Measurements from ENCODE around the gene PAFAH1B1.
"Not testable (repeated sequence)": the region's sequence is repeated elsewhere in the genome, so short reads cannot be mapped to it uniquely, and the experiment has no call there.

PAFAH1B1 gene

DNA sequence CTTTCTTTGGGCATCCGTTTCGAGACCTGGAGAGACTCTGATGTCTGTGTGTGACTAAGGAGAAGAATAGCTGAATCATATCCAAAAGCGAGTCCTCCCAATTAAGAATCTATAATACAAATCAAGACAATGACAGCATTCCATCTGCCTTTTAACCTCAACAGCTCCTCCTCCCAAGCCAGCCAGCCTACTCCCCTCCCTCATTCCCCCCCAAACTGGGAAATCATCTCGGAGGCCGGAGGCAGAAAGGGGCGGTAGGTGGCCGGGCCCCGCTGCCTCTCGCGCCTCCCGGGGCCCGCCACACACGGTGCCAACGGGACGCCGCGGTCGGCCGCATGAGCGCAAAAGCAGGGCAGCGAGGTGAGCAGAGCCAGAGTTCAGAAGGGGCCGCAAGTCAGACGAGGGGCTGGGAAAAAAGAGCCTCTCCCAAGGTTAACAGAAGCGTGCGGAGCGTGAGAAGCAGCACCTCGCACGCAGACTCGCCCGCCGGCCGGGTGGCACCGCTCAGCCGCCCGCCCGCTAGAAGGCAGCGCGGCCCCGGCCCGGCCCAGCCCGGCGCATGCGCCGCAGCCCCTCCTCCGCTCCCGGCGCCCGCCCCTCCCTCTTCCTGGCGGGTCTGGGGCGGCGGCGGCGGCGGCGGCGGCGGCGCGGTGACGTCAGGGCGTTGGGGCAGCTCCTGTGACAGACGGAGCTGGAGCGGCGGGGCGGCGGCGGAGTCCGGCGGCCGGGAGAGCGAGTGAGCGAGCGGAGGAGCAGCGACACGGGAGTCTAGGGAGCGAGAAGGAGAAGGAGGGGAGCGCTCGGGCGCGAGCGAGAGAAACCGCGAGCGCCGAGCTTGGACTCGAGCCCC lies at the start of gene PAFAH1B1:
PAFAH1B1 (plus strand) TSS at position 684 of the 850 bp plus-strand sequence. CDS start 44,635 bp downstream, outside the sequence.
- H3K36me3 ChIP-seq (replicated peaks) = peaks cover 2% of the 10 kb centered on the region

DNA sequence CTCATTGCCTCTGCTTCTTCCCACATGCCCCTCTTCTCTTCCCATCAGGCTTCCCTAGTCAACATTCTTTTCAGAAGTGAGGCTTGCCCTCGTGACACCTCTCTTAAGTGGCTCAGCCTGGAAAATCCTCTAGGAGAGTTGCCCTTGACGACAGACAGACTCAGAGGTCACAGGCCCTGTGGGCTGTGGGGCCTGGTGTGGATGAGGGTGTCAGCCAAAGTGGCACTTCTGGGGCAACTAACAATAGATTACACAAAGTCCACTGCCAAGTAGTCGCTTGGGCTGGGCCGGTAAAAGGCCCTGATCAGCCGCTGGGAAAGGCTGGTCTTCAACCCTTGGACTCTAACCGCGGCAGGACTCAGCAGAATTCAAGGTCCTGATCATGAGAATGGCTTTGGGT lies 48.1 kb upstream of the PAFAH1B1 start:
- TF ChIP-seq, protein P1, sequence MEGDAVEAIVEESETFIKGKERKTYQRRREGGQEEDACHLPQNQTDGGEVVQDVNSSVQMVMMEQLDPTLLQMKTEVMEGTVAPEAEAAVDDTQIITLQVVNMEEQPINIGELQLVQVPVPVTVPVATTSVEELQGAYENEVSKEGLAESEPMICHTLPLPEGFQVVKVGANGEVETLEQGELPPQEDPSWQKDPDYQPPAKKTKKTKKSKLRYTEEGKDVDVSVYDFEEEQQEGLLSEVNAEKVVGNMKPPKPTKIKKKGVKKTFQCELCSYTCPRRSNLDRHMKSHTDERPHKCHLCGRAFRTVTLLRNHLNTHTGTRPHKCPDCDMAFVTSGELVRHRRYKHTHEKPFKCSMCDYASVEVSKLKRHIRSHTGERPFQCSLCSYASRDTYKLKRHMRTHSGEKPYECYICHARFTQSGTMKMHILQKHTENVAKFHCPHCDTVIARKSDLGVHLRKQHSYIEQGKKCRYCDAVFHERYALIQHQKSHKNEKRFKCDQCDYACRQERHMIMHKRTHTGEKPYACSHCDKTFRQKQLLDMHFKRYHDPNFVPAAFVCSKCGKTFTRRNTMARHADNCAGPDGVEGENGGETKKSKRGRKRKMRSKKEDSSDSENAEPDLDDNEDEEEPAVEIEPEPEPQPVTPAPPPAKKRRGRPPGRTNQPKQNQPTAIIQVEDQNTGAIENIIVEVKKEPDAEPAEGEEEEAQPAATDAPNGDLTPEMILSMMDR (IDR thresholded peaks at IDR 0.05; ENCODE audit: low read depth, low read length, missing control alignments) = no peak
- in situ Hi-C loops (cut with HindIII; ENCODE audit: low pct_ligation_motif_present, low sequenced_read_pairs) = no loop called here
- Histone ChIP-seq H3K4me3 (ENCODE audit: low read depth, low read length) (no peak overlapping the region), H3K27ac (no peak overlapping the region), H3K36me3 (replicated peaks) (no peaks in the 10 kb centered on the region), H3K27me3 (replicated peaks) (no peaks in the 10 kb centered on the region)
- DNase-seq = no peak

More for the DNA sequence above, at the start of gene PAFAH1B1:
- TF ChIP-seq, protein P1 (IDR thresholded peaks at IDR 0.05; ENCODE audit: low read depth, low read length, missing control alignments) = no peak
- DNase-seq = peak; percentile 69
- Histone ChIP-seq H3K27me3 (replicated peaks) (no peaks in the 10 kb centered on the region), H3K4me3 (ENCODE audit: low read depth, low read length) (peak within 1 kb of the TSS; percentile 89), H3K27ac (peak within 1 kb of the TSS; percentile 99)
- in situ Hi-C loops (cut with HindIII; ENCODE audit: low pct_ligation_motif_present, low sequenced_read_pairs) = no loop called here

DNA sequence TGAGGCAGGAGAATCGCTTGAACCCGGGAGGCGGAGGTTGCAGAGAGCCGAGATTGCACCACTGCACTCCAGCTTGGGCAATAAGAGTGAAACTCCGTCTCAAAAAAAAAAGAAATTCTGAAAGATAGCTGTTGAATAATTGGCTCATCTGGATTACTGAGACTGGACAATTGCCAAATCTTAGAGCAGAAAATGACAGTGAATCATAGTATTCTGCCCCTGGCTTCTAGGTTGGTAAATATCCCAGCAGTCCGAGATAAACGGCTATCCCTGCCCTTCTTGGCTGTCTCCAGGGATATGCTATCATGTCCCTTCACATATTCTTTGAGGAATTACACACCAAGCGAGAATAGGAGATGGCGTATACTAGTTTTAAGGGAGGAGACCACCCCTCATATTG lies 46.3 kb upstream of the PAFAH1B1 start:
- no peak overlapping the region for H3K27ac ChIP-seq
- TF ChIP-seq, protein P1 (IDR thresholded peaks at IDR 0.05; ENCODE audit: low read depth, low read length, missing control alignments) = no peak
- in situ Hi-C loops (cut with HindIII; ENCODE audit: low pct_ligation_motif_present, low sequenced_read_pairs) = no loop called here
- no peaks in the 10 kb centered on the region for H3K36me3 ChIP-seq (replicated peaks)
- H3K4me3 ChIP-seq (ENCODE audit: low read depth, low read length) = no peak overlapping the region
- no peaks in the 10 kb centered on the region for H3K27me3 ChIP-seq (replicated peaks)
- DNase-seq = peak; percentile 6

DNA sequence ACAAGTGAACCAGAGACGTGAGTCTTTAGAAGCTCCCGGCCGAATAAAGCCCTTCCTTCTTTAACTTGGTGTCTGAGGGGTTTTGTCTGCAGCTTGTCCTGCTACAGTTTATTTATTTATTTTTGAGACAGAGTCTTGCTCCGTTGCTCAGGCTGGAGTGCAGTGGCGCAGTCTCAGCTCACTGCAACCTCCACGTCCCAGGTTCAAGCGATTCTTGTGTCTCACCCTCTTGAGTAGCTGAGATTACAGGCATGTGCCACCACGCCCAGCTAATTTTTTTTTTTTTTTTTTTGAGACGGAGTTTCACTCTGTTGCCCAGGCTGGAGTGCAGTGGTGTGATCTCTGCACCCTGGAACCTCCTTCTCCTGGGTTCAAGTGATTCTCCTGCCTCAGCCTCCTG lies 45.4 kb upstream of the PAFAH1B1 start:
- H3K27ac ChIP-seq; in situ Hi-C loops (cut with HindIII; ENCODE audit: low pct_ligation_motif_present, low sequenced_read_pairs); H3K4me3 ChIP-seq (ENCODE audit: low read depth, low read length); H3K36me3 ChIP-seq (replicated peaks); H3K27me3 ChIP-seq (replicated peaks); DNase-seq: not testable (repeated sequence)

DNA sequence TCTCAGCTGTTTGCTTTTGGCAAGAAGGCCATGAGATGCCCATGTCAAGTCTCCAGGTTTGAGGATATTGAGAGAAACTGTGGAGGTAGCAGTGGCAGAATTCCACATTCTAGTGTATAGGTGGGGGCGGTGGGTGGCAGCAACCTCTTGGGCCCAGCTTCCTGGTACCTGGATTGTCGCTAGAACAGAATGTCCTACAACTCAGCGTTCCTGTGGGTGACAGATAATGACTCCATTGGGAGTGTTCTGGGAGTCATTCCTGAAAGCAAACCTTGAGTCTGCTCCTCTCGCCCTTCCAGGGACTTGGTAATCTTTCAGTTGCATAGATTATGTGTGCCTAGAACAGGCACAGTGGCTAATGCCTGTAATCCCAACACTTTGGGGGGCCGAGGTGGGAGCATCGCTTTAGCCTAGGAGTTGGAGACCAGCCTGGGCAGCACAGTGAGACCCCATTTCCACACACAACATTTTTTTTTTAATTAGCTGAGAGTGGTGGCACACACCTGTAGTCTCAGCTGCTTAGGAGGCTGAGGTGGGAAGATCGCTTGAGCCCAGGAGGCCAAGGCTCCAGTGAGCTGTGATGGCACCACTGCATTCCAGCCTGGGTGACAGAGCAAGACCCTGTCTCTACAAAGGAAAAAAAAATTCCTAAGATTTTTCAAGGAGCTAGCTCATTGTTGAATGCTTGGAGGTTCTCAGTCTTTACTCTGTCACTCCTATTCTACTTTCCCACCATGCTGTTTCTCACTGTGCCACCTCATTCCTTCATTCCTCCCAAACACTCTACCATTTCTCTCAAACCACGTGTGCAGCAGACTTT lies 43.9 kb upstream of the PAFAH1B1 start:
- no peak for DNase-seq
- H3K27ac ChIP-seq = no peak overlapping the region
- no peak overlapping the region for H3K4me3 ChIP-seq (ENCODE audit: low read depth, low read length)
- TF ChIP-seq, protein P1 (IDR thresholded peaks at IDR 0.05; ENCODE audit: low read depth, low read length, missing control alignments) = no peak
- in situ Hi-C loops (cut with HindIII; ENCODE audit: low pct_ligation_motif_present, low sequenced_read_pairs) = no loop called here
- no peaks in the 10 kb centered on the region for H3K36me3 ChIP-seq (replicated peaks)
- H3K27me3 ChIP-seq (replicated peaks) = no peaks in the 10 kb centered on the region

DNA sequence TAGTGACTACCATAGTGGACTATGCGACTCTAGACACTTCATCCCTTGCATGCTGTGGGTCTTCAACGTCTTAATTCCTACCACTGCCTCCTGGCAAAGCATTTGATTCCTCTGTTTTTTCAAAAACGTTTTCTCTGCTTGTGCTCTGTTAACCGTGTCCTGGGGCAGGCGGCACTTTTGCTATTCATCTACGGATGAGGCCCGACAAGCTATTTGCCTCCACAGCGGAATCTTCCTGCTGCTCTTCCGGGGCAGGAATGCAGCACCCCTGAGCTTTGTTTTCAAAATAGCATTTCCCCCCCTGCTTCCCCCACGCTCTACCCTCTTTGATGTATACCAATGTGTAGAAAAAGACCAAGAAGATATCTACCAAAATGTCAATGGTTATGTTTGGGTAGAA lies 42.0 kb upstream of the PAFAH1B1 start:
- Histone ChIP-seq H3K27ac (no peak overlapping the region), H3K4me3 (ENCODE audit: low read depth, low read length) (no peak overlapping the region), H3K36me3 (replicated peaks) (no peaks in the 10 kb centered on the region), H3K27me3 (replicated peaks) (no peaks in the 10 kb centered on the region)
- TF ChIP-seq, protein P1 (IDR thresholded peaks at IDR 0.05; ENCODE audit: low read depth, low read length, missing control alignments) = no peak
- DNase-seq = no peak
- in situ Hi-C loops (cut with HindIII; ENCODE audit: low pct_ligation_motif_present, low sequenced_read_pairs) = no loop called here
